GM21529 (cell line): ENCODE measurements around the gene RAB3D.
A peak's percentile ranks its signal among the peaks of the same experiment; 100 is the strongest.
"Not testable (repeated sequence)": the region's sequence is repeated elsewhere in the genome, so short reads cannot be mapped to it uniquely, and the experiment has no call there.

Source experiments
- ATAC-seq: cut with Tn5 transposase; IDR thresholded peaks from one replicate; pipeline ENCODE4 v1.9.1; 2021; ENCODE audit not compliant: unreplicated experiment

RAB3D gene

GRCh38 chr19:11367528-11367927 is 28.1 kb upstream of the RAB3D start:
- ATAC-seq, result no peak

- ATAC-seq, result no peak
Observed at GRCh38 chr19:11365557-11366117, 26.2 kb upstream of the RAB3D start.

- no peak for ATAC-seq
Observed at GRCh38 chr19:11364935-11365334, 25.5 kb upstream of the RAB3D start.

GRCh38 chr19:11364296-11364904 is 24.9 kb upstream of the RAB3D start:
- no peak for ATAC-seq

- no peak for ATAC-seq
Observed at GRCh38 chr19:11363881-11364280, 24.4 kb upstream of the RAB3D start.

- ATAC-seq, result no peak
Observed at GRCh38 chr19:11361771-11362731, 22.6 kb upstream of the RAB3D start.

GRCh38 chr19:11361037-11361770 is 21.7 kb upstream of the RAB3D start:
- no peak for ATAC-seq

- ATAC-seq, result no peak
Observed at GRCh38 chr19:11359421-11359820, 20.0 kb upstream of the RAB3D start.

GRCh38 chr19:11356676-11357550 is 17.5 kb upstream of the RAB3D start:
- ATAC-seq, result no peak

GRCh38 chr19:11356074-11356397 is 16.6 kb upstream of the RAB3D start:
- no peak for ATAC-seq

- ATAC-seq, result no peak
Observed at GRCh38 chr19:11355160-11356073, 16.0 kb upstream of the RAB3D start, which contains the start of gene PLPPR2. TSS of gene PLPPR2 (plus strand) at chr19:11355432. CDS start at chr19:11357674, 2,242 bp downstream.

- ATAC-seq, result not testable (repeated sequence)
Observed at GRCh38 chr19:11354102-11354501, 14.6 kb upstream of the RAB3D start.

- no peak for ATAC-seq
Observed at GRCh38 chr19:11349171-11349570, 9.7 kb upstream of the RAB3D start.

GRCh38 chr19:11347546-11348039 is 8.1 kb upstream of the RAB3D start:
- ATAC-seq, result no peak

- peak; percentile 84 for ATAC-seq
Observed at GRCh38 chr19:11346104-11346940, 6.9 kb upstream of the RAB3D start, which contains the start of the genes CCDC159 and TMEM205. TSS of gene CCDC159 (plus strand) at chr19:11346519. CDS start at chr19:11346607, 88 bp downstream. TSS of gene TMEM205 (minus strand) at chr19:11346268. CDS start at chr19:11345619, 649 bp downstream.

- no peak for ATAC-seq
Observed at GRCh38 chr19:11345122-11345803, 5.8 kb upstream of the RAB3D start.

GRCh38 chr19:11342429-11342828 is 3.0 kb upstream of the RAB3D start:
- ATAC-seq, result no peak
